Measurements from ENCODE around the gene DENND11.
"Not testable (repeated sequence)": the region's sequence is repeated elsewhere in the genome, so short reads cannot be mapped to it uniquely, and the experiment has no call there.

DENND11 gene

DNA sequence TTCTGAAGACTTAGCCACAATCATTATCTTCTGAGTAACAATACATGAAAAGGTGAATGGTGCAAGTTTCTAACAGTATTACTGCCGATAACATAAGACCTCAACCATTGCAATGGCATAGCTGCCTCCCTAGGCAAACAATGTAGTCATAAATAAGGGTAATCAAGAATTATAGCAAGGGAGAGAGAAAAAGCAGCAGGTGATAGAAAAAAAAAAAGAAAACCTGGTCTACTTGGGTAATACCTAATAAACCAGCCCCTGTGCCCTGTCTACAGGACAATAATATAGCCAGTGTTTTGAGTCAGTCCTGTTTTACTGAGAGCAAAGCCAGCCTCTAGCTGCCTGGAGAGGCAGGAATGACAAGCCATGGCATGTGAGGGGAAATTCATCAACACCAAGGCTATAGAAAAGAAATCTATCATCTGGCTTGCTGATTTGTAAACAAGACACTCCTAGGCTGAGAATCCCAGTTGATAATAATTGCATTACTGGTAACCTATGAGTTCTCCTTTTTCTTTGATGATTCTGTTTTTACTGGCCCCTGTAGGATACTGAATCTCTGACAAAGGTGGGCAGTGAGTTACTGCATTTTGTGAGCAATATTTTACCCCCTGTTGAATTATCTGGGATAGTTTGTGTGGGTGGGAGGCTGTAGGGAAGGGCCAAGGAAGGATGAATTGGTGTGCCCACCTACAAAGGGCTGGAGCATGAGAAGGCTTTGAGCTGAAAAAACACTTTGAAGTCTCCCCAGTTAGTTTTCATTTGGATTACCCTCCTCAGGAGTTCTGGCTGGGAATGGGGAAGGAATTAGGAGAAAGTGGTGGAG, 4.5 kb upstream of the DENND11 start:
- no peak for DNase-seq

DNA sequence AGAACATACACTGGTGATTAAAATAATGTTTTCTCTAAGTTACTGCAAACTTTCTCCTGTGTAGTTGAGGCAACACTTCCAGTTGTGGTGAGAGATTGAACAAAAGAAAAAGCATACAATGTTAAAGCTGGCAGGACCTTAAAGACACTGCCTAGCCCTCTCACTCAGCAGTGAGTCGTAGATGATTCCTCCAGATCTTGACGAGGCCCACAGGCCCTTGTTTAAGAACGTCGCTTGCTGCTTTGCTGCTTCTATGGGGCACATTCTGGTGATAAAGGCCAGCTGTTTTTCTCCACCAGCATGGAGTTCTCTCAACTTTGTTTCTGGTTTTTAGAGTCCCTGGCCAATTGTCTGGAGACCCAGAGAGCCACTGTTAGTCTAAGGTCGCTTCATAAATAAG, 2.8 kb upstream of the DENND11 start:
- DNase-seq = no peak

DNA sequence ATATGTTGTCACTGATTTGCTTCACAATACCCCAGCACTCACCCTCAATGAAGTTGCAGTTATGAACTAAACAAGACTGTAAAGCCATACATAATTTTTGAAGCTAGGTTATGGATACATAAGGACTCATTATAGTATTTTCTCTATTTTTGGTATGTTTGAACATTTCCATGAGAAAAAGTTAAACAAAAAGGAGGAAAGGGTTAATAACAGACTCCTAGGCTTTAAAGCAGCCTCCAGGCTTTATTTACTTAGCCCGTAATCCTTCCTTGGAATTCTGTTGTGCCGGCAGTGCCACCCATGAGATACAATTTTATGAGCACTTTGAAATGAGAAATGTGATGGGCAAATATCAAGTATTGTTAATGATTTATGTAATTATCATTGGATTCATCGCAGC, 2.1 kb upstream of the DENND11 start:
- DNase-seq = no peak

DNA sequence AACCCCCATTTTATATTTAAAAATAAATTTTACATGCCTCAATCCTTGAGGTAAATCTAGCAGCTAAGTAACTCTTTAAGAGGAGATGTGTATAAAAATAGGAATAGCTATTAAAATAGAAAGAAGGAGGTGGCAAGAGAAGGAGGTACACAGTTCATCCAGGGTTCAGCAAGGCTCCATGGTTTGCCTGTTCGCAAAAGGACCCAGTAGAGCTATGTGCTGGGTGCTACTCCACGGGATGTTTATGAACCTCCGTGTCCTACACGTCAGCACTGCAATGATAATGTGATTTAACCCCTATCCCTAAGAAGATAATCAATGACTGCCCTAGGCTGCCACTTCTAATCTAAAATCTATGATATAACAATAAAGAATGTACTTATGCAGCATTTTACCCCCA, 926 bp upstream of the DENND11 start:
- DNase-seq = no peak

DNA sequence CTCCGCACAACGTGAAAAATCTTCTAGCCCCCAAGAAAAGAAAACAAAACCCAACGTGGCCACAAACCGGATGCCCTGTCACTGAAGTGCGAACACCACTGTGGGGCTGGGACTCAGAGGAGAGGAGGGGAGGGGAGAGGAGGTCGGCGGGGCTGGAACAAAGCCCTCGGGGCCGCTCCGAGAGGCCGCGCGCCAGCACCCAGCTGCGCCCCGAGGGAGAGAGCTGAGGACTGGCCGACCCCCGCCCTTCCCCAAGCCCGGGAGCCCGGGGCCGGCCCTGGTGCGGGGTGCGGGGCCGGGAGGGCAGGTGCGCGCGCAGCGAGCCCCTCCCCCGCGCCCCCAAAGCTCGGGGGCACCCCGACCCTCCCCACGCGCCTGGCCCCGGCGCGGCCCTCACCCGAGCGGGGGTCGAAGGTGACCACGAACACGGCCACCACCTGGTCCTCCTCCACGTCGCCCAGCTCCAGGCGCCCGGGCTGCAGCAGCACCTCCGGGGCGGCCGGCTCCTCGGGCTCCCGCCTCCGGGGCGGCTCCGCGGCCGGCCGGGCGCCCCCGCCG, 398 bp downstream of the DENND11 start:
- peak; percentile 58 for DNase-seq

DNA sequence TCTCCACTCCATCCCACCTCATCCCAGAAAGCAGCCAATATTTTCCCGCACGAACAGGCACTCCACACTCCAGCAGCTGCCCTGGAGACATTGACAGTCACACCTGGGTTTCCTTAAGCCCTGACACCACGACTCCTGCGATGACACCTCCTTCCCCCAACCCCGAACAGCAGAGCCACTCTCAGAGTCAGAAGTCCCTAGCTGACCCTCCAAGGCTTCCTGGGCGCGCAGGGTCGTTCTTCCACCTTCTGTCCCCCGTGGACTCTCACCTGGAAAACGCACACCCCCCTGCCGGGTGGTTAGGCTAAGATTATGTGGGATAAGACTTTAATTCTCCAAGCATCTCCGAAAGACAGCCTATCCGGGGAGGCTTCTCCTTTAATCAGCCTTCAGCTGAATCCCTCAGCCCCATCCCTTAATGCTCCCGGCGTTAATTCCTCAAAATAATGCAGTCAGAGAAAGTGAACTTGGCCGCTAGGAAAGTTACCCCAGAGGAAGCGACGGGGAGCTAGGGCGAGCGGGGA, 1.1 kb downstream of the DENND11 start:
- DNase-seq = no peak

DNA sequence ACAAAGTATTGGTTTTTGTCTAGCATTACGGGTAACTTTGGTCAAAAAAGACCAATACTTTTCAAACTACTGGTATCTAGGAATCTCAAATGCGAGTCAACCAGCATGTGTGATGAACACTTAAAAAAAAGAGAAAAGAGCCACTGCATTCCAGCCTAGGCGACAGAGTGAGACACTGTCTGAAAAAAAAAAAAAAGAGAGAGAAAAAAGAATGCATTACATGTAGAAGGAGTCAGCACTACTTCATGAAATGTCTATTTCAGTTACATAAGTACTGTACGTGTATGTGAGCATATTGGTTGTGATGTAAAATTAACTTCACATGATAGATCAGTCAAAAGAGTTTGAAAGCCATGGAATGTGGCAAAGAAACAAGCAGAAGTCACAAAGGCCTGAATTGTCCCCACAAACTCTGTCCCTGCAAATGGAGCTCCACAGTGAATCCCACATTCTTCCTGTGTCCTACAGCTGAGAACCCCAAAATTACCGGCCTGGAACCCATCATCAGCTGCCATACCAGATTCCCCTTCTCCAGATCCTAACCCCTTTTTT, 1.6 kb downstream of the DENND11 start:
- DNase-seq = no peak

DNA sequence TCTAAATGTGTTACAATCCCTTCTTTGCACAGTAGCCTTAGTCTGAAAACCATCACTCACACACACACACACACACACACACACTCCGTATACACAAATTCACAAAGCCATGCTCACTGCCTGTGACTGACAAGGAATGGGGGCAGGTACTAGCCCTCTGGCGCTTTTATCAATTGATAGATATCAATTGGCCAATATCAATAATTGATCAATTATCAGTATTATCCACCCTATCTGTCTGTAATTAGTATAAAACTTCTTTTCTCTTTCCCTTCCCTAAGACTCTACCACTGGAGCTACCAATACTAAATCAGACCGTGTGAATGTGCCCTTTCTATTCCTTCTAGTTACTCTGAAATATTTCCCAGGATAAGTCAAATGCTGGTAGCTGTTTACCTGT, 2.1 kb downstream of the DENND11 start:
- no peak for DNase-seq

DNA sequence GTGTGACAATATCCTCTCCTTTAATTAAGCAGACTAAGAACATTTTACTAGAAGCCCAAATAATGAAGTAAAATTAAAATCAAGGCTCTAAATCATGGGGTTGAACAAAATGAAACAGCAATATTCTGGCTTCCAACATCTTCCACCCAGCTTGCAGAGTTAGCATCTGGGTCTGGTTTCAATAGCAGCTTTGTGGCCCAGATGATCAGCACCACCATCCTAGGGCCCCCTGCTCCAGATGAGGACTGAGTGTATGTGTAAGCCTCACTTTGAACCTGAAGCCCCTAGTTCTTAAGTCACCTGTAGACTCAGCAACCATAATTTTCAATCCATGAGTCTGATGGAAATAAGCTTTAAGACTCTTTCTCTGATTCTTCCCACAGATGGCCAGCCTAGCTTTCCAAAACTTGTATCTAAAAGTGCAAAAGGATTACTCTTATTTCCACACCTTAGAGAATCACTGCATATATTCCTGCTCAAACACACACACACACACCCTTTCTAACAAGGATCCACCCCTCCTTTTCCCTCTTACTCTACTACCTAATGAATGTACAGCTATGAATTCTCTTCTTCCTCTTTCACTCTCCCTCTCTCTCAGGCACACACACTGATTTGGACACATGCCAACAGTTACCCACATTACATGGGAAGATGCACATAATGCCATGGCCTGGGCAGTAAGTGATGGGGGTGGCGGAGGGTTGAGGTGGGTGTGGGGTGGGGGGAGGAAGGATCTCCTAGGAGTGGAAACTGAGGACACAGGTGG, 3.5 kb downstream of the DENND11 start:
- DNase-seq = no peak

DNA sequence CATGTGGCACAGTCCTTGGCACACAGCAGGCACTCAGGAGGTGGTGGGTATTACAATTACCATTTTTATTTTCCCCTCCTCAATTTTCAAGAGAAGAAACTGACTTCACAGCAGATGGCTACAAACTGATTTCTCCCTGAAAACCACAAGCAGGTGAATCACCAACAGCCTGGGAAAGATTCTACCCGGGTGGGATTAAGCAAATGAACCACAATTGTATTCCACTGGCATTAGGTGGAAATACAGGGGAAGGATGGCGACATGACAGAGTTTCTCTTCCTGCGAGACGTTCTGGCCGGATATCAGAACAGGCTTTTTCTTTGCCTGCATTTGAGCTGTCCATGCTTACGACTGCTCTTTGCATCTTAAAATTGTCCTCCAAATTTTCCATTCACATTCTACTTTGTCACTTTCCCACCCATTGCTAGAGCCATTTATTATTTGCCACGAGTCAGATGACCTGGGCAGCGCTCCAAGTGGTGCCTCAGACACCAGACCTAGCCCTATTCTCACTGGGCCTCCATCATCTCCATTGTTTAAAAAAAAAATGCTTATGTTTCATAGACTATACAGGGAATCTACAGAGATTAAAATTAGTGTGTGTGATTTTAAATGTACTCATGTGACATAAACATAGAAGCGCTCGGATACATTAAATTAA, 4.6 kb downstream of the DENND11 start:
- DNase-seq = no peak

DNA sequence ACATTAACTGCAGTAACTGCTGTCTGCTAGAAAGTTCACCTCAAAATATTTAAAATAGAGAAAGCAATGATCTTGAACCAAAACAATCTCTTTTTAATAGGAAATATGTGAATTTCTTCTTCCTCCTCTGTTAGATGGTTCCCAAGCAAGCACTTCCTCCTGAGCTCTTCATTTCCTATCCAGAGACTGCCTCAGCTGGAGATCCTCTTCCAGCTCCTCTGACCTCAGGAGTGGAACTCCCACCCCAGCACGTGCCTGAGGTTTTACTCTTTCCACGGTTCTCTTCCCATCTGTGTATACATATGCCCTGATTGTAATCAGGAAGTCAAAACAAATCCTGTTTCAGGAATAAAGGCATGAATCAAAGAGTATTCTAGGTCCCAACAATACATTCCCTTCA, 5.6 kb downstream of the DENND11 start:
- no peak for DNase-seq

DNA sequence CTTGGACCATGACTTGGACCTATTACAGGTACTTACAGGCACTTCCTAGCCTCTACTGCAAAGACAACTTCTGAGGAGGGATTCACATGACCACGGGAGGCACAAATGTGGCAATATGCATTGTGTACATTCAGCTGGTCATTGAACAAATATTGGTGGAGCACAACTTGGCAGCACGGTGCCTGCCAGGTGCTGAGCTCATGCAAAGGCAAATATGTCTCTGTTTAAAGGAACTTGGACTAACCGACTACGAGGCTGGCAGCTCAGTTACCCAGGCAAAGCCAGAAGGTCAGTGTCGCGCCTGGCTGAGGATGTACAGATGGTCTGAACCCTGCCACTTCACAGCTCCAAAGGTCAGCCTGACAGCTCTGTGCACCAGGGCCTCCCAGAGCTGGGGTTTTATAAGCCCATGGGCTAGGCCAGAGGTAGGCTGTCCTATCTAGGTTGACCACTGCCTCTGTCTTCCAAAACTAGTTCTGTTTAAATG, 6.1 kb downstream of the DENND11 start:
- no peak for DNase-seq

DNA sequence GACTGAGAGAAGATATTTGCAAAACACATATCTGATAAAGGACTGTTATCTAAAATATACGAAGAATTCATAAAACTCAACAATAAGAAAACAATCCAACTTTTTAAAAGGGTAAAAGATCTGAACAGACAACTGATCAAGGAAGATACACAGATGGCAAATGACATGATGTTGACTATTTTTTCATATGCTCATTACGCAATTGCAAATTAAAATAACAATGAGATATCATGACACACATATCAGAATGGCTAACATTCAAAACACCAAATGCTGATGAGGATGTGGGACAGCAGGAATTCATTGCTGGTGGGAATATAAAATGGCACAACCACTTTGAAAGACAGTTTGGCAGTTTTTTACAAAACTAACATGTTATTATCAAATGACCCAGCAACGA, 8.9 kb downstream of the DENND11 start:
- DNase-seq = no peak

DNA sequence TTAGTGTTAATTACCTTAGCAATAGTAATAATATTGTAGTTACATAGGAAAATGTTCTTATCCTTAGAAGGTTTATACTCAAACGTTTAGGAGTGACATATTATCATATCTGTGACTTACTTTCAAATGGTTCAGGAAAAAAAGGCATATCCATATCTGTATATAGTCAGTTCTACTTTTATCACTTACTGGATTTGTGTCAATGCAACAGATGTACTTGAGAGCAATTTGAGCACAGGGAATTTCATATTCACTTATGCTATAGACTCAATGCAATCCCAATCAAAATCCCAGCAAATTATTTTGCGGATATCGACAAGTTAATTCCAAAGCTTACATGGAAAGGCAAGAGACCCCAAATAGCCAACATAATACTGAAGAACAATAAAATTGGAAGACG, 10.0 kb downstream of the DENND11 start:
- DNase-seq = no peak

DNA sequence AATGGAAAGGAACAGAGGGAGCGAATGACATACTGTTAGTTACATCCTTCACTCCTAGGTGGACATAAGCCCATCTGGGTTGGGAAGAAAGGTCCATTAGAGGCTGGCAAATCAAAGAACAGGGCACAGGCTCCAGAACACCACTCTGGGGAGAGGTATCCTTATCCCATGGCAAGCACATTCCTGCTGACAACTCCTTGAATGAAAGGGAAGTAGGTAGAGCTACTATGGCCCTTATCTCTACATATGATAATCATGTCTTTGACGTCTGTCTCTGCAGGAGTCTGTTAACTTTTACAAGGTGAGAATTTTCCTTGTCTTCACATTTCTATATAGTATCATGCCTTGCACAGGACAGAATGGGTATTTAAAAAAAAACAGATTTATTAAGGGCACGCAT, 10.4 kb downstream of the DENND11 start:
- DNase-seq = no peak

DNA sequence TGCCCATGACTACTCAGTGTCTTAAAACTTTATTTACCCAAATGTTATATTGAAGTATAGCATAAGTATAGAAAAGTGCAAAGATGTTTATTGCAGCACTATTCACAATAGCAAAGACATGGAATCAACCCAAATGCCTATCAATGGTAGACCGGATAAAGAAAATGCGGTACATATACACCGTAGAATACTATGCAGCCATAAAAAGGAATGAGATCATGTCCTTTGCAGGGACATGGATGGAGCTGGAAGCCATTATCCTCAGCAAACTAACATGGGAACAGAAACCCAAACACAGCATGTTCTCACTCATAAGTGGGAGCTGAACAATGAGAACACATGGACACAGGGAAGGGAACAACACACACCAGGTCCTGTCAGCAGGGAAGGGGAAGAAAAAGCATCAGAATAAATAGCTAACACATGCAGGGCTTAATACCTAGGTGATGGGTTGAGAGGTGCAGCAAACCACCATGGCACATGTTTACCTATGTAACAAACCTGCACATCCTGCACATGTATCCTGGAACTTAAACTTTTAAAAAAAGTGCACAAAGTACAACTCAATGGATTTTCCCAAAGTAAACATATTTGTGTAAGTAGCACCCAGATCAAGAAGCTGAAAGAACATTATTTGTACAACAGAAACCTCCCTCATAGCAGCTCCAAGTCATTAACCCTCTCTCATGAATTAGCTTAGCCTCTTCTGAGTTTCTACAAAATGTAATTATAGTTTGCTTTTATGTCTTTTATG, 12.7 kb downstream of the DENND11 start:
- DNase-seq = not testable (repeated sequence)

DNA sequence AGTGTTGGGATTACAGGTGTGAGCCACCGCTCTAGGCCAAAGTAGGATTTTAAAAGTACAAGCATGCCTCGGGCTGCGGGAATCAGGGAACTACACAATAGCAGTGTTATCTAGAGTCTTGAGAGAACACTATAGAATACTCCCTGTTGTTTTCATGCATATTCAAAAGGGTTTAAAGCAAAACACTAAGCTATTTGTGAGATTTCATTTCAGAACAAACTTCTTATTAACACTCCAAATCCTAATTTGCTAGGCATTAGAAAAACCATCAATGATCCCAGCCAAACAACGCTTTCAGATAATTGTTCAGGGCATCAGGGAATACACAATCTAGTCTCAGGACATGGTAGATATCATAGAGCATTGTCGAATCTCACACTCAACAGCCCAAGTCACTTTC, 13.9 kb downstream of the DENND11 start:
- no peak for DNase-seq

DNA sequence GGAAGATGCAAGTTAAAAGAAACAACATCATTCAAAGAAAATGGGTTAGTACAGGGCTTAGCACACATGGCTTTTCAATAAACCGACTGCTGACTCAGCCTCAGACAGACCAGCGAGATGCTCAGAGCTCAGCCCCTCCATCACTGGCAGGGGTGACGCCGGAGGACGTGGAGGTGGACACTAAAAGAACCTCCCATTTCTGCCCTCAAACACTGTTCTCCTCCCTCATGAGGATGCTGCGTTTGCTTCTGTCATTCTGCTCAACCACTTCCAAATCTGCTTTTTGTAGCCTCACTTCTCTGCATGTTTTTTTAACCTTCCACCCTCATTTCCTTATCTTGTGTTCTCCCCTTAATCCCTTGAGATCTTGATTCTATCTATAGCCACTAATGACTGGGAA, 15.3 kb downstream of the DENND11 start:
- DNase-seq = no peak

DNA sequence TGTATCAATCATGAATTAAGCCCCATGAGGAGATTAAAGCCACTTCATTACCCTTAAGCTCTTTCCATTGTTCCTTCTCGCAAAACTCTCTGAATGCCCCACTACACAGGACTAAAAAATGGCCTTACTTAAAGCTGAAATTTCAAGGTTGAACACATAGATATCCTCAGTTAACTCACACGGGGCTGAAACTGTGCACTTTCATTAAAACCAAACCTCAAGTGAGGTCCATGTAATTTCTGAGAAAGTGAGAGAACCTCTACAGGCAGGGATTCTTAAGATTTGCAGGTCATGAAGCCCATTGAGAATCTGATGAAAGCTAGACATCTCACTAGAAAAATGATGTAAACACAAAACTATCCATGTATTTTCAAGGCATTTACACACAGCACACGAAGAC, 15.9 kb downstream of the DENND11 start:
- no peak for DNase-seq

DNA sequence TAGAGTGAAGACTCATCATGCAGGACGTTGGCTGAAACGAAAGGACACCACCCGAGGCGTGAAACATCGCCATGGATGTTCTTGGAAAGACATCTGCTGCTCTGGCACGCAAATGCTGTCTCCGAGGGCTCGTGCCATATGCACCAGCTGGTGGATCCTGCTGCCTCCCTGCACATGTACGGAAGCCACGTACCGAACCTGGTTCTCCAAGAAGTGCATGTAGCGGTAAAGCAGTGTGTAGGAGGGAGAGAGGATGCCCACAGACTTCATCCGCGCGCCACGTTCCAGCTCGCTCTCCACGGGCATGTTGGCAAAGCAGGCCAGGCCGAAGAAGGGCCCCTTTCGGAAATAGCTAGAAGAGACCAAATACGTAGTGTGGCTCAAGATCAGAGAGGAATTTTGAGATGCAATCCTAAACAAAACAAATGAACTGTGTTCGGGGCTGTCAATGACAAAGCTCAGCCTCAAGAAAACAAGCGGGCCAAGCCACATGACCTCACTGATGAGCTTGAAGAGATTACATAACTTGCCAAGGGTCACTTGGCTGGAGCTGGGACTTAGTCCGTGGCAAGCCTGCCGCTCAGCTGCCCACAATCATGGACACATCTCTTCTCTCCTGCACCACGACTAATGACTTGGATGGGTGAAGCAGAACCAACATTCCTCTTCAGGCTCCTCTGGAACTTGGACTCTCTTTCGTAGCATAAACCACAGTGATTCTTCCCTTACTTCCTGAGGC, 16.5 kb downstream of the DENND11 start:
- no peak for DNase-seq

DNA sequence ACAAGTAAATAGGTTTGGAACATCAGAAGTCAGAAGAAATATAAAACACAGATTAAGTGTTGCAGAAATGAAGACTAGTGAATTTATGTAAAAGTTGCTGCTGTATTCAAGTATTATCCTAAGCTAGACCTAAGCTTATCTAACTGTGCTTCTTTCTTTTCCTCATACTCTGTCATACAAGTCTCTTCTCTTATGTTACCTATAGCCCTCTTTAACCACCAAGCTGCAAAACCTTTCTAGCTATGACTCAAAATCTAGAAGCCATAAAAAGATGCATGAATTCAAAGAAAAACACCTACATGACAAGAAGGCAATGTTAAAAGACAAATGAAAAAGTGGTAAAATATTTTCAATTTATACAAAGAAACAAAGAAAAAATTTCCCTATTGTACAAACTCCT, 23.0 kb downstream of the DENND11 start:
- no peak for DNase-seq

All from stimulated activated CD4-positive, alpha-beta T cell treated with anti-CD3 and anti-CD28 coated beads, Interleukin-1b, Interleukin-23, amount 100 ng/mL, for 48 hours (primary cell).